T-helper 1 cell (primary cell): ENCODE data around the gene TAS1R2.
"Not testable (repeated sequence)": the region's sequence is repeated elsewhere in the genome, so short reads cannot be mapped to it uniquely, and the experiment has no call there.

Experiments used
- DNase-seq, 5 donors: peaks; one replicate each; pipeline ENCODE4 v3.0.0-alpha.2; 2012 to 2020
- total RNA-seq, 4 donors: gene quantifications; one replicate each; lab custom pipeline; 2026; lab: John Stamatoyannopoulos, UW

Gene TAS1R2
- 0 to 0.46 (median 0.04) reads per million in 4 donors for total RNA-seq

DNA sequence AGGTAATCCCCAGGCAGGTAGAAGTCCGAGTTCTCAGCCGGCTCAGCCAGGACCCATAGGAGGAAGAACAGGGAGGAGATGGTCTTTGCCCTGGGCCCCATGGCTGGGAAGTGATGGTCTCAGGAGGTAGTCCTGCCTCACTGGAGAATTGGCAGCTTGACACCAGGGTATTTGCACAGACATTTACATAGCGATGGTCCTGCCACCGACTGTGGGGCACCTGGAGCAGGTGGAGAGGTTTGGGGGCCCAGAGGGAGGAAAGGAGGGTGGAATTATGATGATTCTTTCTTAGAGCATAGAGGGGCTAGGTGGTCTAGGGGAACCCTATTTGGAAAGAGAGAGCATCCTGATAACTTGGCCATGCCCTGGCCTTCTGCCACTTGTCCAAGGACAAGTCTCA, at the start of gene TAS1R2:
Gene TAS1R2 (minus strand): TSS at position 101 of the 400 bp plus-strand sequence. CDS start 0 bp downstream, at position 101.
- no peak for DNase-seq

DNA sequence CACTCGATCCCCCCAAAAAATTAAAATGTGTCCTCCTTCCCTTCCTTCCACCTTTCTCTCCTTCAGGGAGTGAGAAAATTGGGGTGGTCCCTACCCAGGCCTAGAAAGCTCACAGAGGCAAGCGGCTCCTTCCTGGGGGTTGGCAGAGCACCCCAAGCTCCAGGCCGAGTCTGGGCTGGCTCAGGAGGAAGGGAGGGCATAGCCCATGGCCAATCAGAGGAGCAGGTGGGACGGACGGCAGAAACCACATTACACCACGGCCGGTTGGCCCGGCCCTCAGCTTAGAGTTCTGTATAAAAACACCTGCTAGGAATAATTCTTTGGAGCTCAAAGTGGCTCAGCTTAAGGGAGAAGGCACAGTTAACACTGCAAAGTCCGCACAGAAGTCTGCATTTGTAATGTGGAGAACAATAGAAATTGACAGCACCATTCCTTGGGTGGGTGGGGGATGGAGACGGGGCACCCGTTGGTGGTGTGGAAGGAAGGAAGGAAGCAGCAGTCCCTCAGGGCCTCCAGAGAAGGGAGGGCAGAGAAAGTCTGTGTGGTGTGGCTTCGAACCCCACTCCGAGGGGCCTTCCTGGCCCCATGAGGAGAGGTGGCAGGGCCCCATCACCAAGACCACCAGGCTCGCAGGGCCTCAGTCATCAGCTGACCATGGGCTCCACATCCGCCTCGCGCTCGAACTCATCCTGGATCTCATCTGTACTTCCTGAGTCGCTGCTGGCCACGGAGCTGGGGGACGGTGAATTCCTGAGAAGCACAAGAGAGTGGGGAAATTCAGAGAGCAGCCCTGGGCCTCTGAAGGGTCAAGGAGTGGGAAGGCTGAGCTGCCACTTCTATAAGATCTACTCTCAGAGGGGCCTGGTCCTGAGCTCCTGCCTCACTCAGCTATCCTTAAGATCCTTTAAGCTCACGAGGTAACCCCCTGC, 48.7 kb upstream of the TAS1R2 start:
- DNase-seq, result no peak

DNA sequence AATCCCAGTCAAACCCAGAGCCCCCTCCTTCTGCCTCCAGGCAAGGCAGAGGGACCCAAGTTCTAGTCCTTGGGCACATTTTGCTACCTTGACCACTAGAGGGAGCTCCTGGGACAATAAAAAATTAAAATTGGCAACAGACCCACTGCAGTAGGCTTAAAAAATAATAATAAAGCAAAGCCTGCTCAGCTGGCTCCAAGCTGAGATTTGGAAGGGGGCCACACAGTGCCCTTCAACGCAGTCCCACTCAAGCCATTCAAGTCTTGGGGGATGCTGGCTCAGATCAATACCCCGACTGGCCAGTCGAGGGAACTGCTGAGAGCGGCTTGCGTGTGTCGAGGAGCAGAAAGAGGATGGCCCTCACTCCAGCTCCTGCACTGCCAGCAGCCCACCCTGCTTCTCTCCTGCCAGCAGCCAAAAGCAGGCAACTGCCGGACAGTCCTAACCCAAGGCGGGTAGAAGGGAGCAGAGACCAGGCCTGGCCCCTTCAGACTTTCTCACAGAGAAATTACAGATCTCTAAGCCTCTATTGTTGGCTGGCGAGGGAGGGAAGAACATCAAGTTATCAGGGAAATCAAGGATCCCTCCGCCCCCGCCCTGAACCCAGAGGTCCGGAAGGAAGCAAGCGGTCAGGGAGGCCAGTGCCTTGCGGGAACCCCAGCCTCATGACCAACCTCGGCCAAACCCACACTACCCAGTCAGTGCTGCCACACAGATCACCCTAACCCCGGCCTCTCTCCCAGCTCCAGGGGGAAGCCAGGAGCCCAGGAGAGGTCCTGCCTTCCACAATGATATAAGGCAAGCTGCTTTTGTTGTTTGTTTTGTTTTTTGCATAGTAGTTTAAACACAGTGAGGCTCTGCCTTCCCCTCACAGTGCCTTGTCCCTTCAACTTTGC, 47.8 kb upstream of the TAS1R2 start:
- peak in 4 of 5 donors; percentile 27 to 62 (median 60) for DNase-seq

DNA sequence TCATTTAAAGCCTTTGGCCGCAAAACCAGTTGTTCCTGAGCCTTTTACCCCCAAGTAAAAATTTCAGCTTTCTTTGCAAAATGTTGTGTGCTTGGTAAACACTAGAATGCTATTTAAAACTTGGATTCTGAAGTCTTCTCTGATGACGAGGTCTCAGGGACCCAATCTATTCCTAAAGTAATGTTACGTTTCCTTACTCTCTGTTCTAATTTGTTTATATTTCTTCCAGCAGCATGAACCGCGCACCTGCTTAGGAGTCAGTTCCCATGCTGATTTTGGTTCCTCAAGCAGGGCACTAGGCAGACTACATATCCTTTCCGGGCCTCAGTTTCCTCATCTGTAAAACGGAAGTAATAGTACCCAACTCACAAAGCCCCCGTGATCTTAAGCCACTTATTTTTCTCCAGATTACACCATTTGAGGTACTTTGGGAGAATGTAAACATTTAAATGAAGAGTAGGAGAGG, 43.9 kb upstream of the TAS1R2 start:
- DNase-seq, result no peak

DNA sequence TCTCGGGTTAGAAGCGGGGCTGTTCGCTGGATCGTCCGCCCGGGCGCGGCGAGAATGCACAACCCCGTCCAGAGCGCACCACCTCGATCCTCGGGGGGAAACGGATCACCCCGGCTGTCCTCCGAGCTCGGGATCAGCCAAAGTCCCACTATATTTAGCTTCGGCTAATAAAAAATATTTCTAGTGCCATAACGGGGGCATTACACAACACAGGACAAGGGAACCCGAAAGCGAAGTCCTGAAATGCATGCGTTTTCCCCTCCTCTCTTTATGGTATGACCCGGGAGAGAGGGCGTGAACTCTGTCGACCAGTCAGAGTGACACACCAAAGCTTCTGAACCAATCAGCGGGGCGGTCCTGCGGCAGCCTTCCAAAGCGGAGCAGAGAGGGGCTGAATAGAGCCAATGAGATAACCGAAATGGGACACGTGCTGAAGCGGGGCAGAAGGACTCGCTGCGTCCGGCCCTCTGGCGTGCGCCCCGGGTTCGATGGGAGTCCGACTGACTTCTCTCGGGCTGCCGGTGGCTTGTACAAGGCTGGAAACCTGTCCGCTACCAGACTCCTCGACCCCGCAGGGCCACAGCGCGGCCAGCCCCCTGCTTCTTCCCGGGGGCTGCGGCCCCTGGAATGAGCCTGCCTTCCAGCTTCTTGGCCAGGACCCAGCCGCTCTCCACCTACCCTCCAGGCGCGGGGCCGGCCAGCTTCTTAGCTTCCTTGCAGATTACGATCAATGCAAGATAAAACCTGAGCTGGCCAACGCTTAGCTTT, 43.2 kb upstream of the TAS1R2 start, which contains the start of gene ALDH4A1:
Gene ALDH4A1 (minus strand): TSS at position 33 of the 768 bp plus-strand sequence. CDS start 32 bp downstream, at position 1.
- peak; percentile 83 to 96 (median 91) for DNase-seq

DNA sequence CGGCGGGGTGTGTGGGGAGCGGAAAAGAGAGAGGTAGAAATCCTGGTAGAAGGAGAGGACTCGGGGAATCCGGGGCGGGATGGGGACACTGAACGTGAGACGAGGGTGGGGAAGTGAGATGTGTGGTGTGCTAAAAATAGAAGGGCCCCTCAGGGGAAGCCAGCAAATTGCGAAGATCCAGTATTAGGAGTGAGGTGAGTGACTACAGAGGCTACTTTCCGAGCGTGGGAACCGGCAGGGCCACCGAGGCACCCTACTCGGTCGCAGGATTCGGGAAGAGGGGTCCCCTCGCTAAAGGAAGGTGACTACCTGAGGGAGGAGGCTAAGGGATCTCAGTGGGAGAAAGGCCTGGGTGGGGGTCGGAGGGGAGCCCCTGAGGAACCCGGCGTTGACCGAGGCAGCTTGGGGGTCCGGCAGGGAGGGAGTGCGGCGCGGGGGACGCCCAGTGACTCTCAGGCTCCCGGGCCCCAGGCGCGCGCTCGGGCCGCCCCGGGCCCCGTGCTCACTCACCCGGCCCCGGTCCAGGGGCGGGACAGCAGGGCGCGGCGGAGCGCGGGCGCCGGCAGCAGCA, 42.6 kb upstream of the TAS1R2 start:
- peak in 1 of 5 donors; percentile 7 for DNase-seq

DNA sequence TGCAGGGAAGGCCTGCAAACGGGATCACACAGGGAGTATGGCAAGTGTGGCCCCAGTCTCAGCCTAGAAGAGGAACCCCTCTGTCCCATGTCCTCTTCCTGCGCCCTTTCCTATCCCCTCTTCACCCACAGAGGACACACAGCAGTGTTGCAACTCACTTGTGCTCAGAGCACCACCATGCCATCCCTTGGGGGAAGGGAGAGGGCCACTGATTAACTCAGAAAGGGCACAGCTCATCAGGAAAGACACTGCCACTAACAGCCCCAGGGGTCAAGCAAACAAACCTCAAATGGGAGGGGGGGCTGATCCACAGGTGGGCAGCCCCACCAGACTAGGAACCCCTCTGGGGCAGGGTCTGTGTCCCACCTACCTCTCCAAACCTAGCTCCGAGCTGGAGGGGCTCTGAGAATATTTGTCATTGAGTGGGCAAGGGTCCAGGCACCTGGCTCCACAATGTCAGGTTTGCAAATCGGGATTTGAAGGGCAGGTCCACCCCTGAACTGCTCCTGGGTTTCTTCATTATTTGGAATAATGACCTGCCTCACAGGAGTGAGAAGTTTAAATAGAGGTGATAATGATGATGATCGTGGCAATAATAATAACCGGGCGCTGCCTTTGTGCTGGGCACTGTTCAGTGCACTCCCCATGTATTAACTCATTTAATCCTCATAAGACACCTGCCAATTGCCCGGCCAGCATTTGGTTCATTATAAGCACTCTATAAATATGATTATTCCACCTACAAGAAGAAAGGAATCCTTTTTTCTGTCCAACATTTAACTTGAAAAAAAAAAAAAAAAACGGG, 41.9 kb upstream of the TAS1R2 start:
- no peak for DNase-seq

DNA sequence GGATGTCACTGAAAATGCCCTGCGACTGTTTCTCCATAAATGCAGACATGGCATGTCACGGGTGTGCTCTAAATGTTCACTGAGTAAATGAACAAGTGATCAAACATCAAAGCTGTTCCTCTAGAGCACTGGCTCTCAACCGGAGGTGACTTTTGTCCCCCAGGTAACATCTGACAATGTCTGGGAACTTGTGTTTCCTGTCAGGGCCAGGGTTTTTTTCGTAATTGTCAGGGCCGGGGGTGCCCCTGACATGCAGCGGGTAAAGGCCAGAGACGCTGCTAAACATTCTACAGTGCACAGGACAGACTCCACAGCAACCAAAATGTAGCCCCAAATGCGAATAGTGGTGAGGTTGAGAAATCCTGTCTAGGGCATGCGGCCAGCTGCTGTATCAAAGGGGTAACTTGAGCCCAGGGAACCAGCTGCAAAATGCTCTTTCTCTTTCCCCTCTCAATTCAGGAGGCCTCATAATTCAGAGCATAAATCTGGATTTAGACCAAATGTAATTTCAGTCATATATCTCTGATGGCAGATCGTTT, 40.9 kb upstream of the TAS1R2 start:
- DNase-seq, result no peak

DNA sequence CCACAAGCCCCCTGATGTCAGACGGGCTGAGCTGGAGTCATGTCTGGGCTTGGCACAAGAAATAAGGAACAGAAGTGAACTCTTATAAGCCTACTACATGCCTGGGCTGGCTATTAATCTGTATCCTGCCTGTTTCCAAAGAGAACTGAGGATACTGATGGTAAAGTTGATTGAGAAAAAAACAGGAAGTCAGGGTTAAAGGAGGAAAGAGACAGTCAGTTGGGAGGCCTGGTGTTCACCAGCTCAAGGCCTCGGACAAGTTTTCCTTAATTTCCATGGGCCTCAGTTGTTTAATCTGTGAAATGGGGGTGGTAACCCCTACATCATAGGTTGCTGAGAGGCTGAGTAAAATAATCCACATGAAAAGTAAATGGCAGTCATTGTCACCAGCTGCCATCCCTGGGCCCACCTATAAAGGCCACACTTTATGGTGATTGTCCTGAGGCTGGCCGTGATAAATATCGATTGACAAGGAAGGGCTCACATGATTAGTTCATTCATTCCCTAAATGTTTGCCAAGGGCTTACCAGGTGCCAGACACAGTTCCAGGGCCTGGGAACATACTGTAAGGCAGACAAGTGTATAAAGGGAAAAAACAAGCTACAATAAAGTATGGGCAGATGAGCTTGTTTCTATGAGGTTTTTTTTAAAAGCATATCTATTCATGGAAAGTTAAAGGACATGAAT, 40.0 kb upstream of the TAS1R2 start:
- DNase-seq, result no peak

DNA sequence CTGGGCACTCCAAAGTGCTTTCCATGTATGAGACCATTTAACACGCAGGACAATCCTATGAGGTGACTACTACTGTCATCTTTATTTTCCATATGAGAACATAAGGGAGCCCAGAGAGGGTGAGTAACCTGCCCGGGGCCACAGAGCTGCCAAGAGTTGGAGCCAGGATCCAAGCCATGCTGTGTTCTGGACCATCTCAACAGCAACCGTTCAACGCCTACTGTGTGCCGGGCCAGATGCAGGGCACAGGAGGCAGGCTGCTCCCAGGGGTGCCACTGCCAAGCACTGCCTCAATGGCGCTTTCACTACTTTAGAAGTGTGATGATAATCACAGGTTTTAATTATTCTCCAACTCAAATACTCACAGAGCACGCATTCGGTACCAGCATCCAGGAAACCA, 39.1 kb upstream of the TAS1R2 start:
- DNase-seq, result no peak

DNA sequence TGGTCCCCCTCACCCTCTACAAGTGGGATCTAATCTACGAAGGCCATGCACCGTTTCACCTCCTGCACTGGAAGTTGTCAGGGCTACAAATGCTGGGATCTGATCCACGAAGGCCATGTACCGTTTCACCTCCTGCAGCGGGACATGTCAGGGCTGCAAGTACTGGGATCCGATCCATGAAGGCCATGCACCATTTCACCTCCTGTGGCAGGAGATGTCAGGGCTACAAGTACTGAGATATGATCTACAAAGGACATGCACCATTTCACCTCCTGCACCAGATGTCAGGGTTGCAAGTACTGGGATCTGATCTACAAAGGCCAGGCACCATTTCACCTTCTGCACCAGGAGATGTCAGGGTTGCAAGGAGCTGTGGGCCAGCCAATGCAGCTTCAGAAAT, 35.9 kb upstream of the TAS1R2 start:
- no peak for DNase-seq

DNA sequence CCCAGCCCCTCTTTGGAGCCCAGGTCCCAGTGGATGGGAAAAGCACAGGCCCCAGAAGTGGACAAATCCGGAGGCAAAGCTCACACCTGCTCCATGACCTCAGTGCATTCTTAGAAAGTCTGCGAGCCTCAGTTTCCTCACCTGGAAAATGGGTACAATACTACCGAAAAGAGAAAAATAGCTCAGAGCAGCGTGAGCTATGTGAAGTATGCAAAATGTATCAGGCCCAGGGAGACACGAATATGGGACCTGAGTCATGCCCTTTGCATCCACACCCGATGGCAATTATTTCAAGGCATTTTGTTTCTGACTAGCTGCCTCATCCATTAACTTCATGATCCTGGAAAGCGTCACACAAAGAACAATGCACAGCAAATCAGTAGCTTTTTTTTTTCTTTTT, 33.7 kb upstream of the TAS1R2 start:
- DNase-seq, result no peak

DNA sequence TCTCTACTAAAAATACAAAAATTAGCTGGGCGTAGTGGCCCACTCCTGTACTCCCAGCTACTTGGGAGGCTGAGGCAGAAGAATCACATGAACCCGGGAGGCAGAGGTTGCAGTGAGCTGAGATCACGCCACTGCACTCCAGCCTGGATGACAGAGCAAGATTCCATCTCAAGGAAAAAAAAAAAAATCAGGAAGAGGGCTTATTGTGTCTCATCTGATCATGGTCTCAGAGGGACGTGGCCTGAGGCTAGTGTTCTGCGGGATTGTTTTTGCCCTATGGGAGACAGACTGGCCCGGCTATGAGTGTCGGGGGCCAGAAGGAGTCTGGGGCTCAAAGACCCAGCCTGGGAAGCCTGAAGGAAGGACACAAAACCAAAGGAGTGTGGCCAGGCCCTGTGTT, 32.4 kb upstream of the TAS1R2 start:
- DNase-seq, result not testable (repeated sequence)

DNA sequence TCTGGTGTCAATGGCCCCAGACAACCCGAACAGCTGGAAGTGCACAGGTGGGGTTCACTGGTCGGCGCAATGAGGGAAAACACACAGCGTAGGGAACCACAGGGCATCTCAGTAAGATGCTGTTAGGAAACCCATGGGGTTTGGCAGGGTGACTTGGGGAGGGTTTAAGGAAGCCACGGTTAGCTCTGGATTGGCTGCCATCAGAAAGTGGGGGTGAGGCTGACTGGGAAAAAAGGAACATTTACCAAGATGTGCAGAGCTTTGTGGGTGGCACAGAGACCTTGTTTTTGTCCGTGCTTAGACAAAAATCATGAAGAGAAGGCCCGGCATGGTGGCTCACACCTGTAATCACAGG, 31.9 kb upstream of the TAS1R2 start:
- no peak for DNase-seq

DNA sequence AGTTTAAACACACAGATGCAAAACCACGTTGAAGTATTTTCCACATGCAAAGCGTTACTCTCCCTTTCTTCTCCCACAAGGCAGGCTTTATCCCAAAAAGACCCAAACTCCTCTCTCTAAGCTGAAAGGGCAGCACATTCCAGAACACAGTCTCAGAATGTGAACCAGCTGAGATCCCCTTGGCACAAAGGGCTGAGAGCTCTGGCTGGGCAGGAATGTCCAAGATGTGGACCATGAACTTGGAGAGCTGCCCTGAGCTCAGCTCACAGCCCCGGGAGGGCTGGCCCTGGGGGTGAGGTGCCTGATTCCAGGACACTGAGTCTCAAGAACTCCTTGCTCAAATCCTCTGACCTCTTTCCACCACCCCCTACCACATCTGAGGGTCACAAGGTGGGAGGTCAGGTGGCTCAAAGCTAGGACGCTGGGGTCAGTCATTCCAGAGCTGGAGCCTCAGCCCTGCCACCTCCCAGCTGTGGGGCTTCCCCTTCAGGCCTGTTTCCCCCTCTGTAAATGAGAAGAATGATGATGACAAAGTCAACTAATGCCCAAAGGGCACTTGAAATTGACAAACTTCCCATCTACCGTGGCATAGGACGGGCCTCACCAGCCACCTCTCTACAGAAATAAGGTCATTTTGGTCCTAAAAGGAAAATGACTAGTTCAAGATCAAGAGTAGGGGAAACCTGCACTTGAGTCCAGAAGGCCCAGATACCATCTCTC, 31.4 kb upstream of the TAS1R2 start:
- DNase-seq, result no peak

DNA sequence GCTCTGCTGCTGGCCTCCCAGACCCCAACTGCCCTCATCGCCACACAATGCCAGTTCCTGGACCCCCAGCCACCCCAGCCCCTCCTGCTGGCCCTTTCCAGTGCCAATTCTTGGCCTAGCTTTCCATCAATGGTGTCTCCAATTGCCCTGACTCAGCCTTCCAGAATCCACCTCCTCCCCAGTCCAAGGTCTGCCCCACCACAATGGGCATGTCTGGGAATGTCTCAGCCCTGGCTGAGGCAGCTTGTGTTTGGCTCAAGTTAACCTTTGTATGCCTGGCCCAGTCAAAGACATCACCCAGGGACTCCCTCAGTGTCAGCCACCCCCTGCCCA, 26.5 kb upstream of the TAS1R2 start:
- no peak for DNase-seq

DNA sequence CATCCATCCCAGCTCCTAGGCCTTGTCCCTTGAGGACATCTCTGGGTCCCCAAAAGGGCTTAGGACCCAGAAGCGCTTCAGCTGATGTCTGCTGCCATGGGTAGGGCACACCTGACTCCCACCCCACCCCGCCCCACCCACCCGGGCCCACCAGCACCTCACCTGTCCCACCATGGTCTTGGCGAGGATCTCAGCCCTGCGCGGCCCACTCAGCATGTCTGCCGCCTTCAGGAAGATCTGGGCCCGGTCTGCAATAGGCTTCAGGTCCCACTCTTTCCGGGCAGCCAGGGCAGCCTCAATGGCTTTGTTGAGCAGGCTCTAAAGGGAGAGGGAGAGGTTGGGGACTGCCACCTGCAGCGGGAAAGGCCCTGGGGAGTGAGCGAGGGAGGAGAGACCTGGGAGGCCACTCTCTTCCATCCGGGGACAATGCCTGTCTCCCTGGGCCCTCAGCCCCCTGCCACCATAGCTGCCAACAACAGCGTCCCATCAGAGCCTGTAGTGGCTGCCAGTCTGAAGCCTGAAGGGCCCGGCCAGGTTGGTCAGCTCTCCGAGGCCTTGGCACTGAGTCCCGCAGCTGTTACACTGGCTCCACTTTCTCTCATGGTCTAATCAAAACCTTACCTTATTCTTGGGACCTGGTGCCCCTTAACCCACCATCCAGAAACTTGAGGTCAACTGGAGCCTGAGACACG, 26.0 kb upstream of the TAS1R2 start:
- DNase-seq, result no peak

DNA sequence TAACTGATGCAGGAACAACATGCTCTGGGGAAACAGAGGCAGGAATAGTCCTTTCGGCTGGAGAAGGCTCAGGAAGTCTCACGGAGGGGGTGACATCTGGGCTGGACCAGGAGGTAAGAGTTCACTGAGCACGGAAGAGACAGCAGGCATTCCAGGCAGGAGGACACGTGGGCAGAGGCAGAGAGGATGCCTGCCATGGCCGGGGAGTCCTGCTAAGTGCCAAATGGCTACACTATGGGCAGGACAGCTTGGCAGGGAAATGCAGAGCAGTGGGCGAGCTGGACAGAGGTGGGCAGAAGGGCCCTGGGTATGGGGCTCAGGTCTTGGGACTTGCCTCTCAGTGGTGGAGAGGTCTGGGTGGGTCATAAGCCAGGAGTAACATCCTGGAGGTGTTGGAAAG, 25.3 kb upstream of the TAS1R2 start:
- no peak for DNase-seq

DNA sequence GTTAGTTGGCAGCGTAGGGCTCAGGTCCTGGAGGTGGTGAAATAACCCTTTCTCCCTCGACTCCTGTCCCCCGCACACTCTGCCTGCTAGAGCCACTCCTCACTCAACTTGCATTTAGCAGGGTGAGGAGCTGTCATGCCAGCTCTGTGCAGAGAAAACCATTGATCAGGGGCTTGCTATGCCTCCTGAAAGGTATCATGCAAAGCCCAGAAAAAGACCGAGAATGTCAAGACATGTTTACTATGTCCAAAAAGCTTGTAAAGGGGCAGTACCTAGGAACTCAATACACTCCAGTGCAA, 24.9 kb upstream of the TAS1R2 start:
- no peak for DNase-seq
